IMR-90 (cell line): ENCODE results near the gene TTLL11.

Source experiments
- POLR2A ChIP-seq: IDR thresholded peaks from 2 replicates; pipeline ENCODE4 v1.6.1; 2012; ENCODE audit warnings: mild to moderate bottlenecking, low read depth, low read length
- TF ChIP-seq, protein P1 (sequence below): conservative IDR thresholded peaks from 2 replicates; pipeline ENCODE4 v1.5.1; 2012; ENCODE audit warnings: mild to moderate bottlenecking, low read depth, low read length, improper control_type of control experiment

DNA sequence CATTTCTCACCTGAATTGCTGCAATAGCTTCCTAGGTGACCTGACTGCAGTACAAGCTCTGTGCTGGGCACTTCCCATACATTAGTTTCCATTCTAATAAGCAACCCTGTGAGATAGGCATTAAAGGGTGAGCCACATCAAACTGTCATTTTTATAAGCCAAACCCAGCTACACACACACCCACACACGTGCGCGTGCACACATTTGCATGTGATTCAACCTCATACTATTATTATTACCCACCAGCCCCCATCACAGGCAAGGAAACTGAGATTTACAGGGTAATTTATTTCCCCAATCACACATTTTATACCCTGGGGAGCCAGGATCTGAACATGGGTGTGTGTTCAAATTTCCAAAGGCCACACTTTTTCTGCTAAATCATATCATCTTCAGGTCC lies 93.6 kb downstream of the TTLL11 start:
- TF ChIP-seq POLR2A: no peak
- TF ChIP-seq, protein P1, sequence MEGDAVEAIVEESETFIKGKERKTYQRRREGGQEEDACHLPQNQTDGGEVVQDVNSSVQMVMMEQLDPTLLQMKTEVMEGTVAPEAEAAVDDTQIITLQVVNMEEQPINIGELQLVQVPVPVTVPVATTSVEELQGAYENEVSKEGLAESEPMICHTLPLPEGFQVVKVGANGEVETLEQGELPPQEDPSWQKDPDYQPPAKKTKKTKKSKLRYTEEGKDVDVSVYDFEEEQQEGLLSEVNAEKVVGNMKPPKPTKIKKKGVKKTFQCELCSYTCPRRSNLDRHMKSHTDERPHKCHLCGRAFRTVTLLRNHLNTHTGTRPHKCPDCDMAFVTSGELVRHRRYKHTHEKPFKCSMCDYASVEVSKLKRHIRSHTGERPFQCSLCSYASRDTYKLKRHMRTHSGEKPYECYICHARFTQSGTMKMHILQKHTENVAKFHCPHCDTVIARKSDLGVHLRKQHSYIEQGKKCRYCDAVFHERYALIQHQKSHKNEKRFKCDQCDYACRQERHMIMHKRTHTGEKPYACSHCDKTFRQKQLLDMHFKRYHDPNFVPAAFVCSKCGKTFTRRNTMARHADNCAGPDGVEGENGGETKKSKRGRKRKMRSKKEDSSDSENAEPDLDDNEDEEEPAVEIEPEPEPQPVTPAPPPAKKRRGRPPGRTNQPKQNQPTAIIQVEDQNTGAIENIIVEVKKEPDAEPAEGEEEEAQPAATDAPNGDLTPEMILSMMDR: no peak
